ENCODE results near the gene RIN1. TPM values are rescaled to one million over a fixed set of nuclear protein-coding genes. Genes with fewer than 3 reads are reported as not detected.
"Not testable (repeated sequence)": the region's sequence is repeated elsewhere in the genome, so short reads cannot be mapped to it uniquely, and the experiment has no call there.

Gene RIN1
- 4.7 and 6.4 TPM in 2 replicates for total RNA-seq

GRCh38 chr11:66336234-66337102, at the start of gene RIN1:
RIN1 (minus strand) TSS chr11:66336434; CDS start chr11:66336402, 32 bp downstream.
- DNase-seq (ENCODE audit: low read depth, low spot score) = peak; percentile 70

- DNase-seq (ENCODE audit: low read depth, low spot score) = not testable (repeated sequence)
Measured at GRCh38 chr11:66384316-66384715, 48.1 kb upstream of the RIN1 start.

- DNase-seq (ENCODE audit: low read depth, low spot score) = not testable (repeated sequence)
Measured at GRCh38 chr11:66380264-66380663, 44.0 kb upstream of the RIN1 start.

- not testable (repeated sequence) for DNase-seq (ENCODE audit: low read depth, low spot score)
Measured at GRCh38 chr11:66373690-66374287, 37.6 kb upstream of the RIN1 start.

GRCh38 chr11:66373265-66373664, 37.0 kb upstream of the RIN1 start:
- DNase-seq (ENCODE audit: low read depth, low spot score) = no peak

- no peak for DNase-seq (ENCODE audit: low read depth, low spot score)
Measured at GRCh38 chr11:66371627-66372415, 35.6 kb upstream of the RIN1 start, which contains the start of gene SLC29A2. SLC29A2 (minus strand) TSS chr11:66371760; CDS start chr11:66371591, 169 bp downstream.

- DNase-seq (ENCODE audit: low read depth, low spot score) = no peak
Measured at GRCh38 chr11:66369073-66369894, 33.0 kb upstream of the RIN1 start.

GRCh38 chr11:66368484-66368883, 32.2 kb upstream of the RIN1 start:
- DNase-seq (ENCODE audit: low read depth, low spot score) = no peak

GRCh38 chr11:66367561-66368312, 31.5 kb upstream of the RIN1 start:
- DNase-seq (ENCODE audit: low read depth, low spot score) = no peak

- DNase-seq (ENCODE audit: low read depth, low spot score) = no peak
Measured at GRCh38 chr11:66366844-66367477, 30.7 kb upstream of the RIN1 start.

- DNase-seq (ENCODE audit: low read depth, low spot score) = no peak
Measured at GRCh38 chr11:66365711-66366619, 29.7 kb upstream of the RIN1 start.

- DNase-seq (ENCODE audit: low read depth, low spot score) = no peak
Measured at GRCh38 chr11:66365166-66365565, 28.9 kb upstream of the RIN1 start.

- DNase-seq (ENCODE audit: low read depth, low spot score) = no peak
Measured at GRCh38 chr11:66363805-66364535, 27.7 kb upstream of the RIN1 start.

- no peak for DNase-seq (ENCODE audit: low read depth, low spot score)
Measured at GRCh38 chr11:66363187-66363601, 27.0 kb upstream of the RIN1 start.

- DNase-seq (ENCODE audit: low read depth, low spot score) = no peak
Measured at GRCh38 chr11:66362481-66363147, 26.4 kb upstream of the RIN1 start.

- DNase-seq (ENCODE audit: low read depth, low spot score) = no peak
Measured at GRCh38 chr11:66361502-66361941, 25.3 kb upstream of the RIN1 start.

- no peak for DNase-seq (ENCODE audit: low read depth, low spot score)
Measured at GRCh38 chr11:66360406-66361073, 24.3 kb upstream of the RIN1 start.

Measured in pulmonary artery endothelial cell (primary cell).